GM06990 (cell line): Measurements from ENCODE around the gene BACH2.

Source experiments
- DNase-seq: peaks from one replicate; pipeline ENCODE4 v3.0.0-alpha.2; 2011; ENCODE audit not compliant: insufficient read length; ENCODE audit errors: extremely low read depth
- H3K27me3 ChIP-seq: replicated peaks from 2 replicates; pipeline ENCODE4 v1.6.0; 2011; ENCODE audit warnings: low read length; ENCODE audit not compliant: control insufficient read depth, insufficient read depth
- H3K36me3 ChIP-seq: 2 replicates; pipeline ENCODE4 v1.5.1; 2011; ENCODE audit warnings: low read length; ENCODE audit not compliant: control insufficient read depth, insufficient read depth
- H3K4me3 ChIP-seq: replicated peaks from 2 replicates; pipeline ENCODE4 v1.5.1; 2011; ENCODE audit warnings: low read depth, mild to moderate bottlenecking, control low read depth, low read length
- CTCF ChIP-seq: IDR thresholded peaks from 2 replicates; pipeline ENCODE4 v1.5.1; 2011; ENCODE audit warnings: low read length, control low read depth, mild to moderate bottlenecking, inconsistent platforms; ENCODE audit not compliant: insufficient read depth, poor library complexity, severe bottlenecking

The BACH2 gene

GRCh38 chr6:90098001-90098531 lies 198.6 kb downstream of the BACH2 start:
- DNase-seq, result no peak
- TF ChIP-seq CTCF, result no peak
- Histone ChIP-seq H3K4me3 (no peak overlapping the region), H3K27me3 (no peaks in the 10 kb centered on the region; the same call in 1 of the 2 replicates), H3K36me3 (no peaks in the 10 kb centered on the region)

GRCh38 chr6:90097356-90097755 lies 199.3 kb downstream of the BACH2 start:
- Histone ChIP-seq H3K4me3 (no peak overlapping the region), H3K36me3 (no peaks in the 10 kb centered on the region), H3K27me3 (no peaks in the 10 kb centered on the region; the same call in 1 of the 2 replicates)
- TF ChIP-seq CTCF, result no peak
- no peak for DNase-seq

GRCh38 chr6:90096818-90097217 lies 199.8 kb downstream of the BACH2 start:
- no peaks in the 10 kb centered on the region; the same call in 1 of the 2 replicates for H3K27me3 ChIP-seq
- DNase-seq, result no peak
- H3K36me3 ChIP-seq, result no peaks in the 10 kb centered on the region
- TF ChIP-seq CTCF, result no peak
- H3K4me3 ChIP-seq, result no peak overlapping the region

GRCh38 chr6:90095788-90096187 lies 200.9 kb downstream of the BACH2 start:
- no peaks in the 10 kb centered on the region for H3K36me3 ChIP-seq
- no peak overlapping the region for H3K4me3 ChIP-seq
- H3K27me3 ChIP-seq, result no peaks in the 10 kb centered on the region; the same call in 1 of the 2 replicates
- TF ChIP-seq CTCF, result no peak
- DNase-seq, result no peak

GRCh38 chr6:90095145-90095544 lies 201.5 kb downstream of the BACH2 start:
- TF ChIP-seq CTCF, result no peak
- H3K27me3 ChIP-seq, result no peaks in the 10 kb centered on the region; the same call in 1 of the 2 replicates

GRCh38 chr6:90093558-90094073 lies 203.0 kb downstream of the BACH2 start:
- H3K27me3 ChIP-seq, result peaks cover 3% of the 10 kb centered on the region
- no peak overlapping the region for H3K4me3 ChIP-seq
- no peaks in the 10 kb centered on the region for H3K36me3 ChIP-seq
- TF ChIP-seq CTCF, result no peak
- no peak for DNase-seq

More at GRCh38 chr6:90095145-90095544, 201.5 kb downstream of the BACH2 start:
- no peak overlapping the region for H3K4me3 ChIP-seq
- DNase-seq, result no peak
- H3K36me3 ChIP-seq, result no peaks in the 10 kb centered on the region
